ENCODE results near the gene MEIS1. TPM values are rescaled to one million over a fixed set of nuclear protein-coding genes. Genes with fewer than 3 reads are reported as not detected.

Gene MEIS1
- total RNA-seq, 1 experiment from 2014 or later, result 0.66 TPM

GRCh38 chr2:66538291-66538690 is 103.4 kb downstream of the MEIS1 start:
- Histone ChIP-seq H3K4me2 (ENCODE audit: insufficient read depth, insufficient read length, low read length) (no peak overlapping the region), H3K27me3 (ENCODE audit: insufficient read depth, low read length) (no peaks in the 10 kb centered on the region), H3K18ac (ENCODE audit: insufficient read length, low read depth, low read length) (no peak overlapping the region), H2BK20ac (ENCODE audit: low read depth, low read length, poor library complexity, severe bottlenecking) (no peak overlapping the region), H3K14ac (ENCODE audit: insufficient read depth, low read length) (no peak overlapping the region), H3K4me1 (ENCODE audit: insufficient read depth, low read length) (peaks cover under 1% of the 10 kb centered on the region), H3K23me2 (ENCODE audit: insufficient read length, low read depth, low read length, poor library complexity, severe bottlenecking) (peaks cover 3% of the 10 kb centered on the region), H4K5ac (ENCODE audit: insufficient read length, low read depth, low read length) (no peak overlapping the region), H2BK12ac (ENCODE audit: insufficient read length, low read depth, low read length) (no peak overlapping the region), H3K9me3 (ENCODE audit: control insufficient read depth, low read depth, low read length) (no peaks in the 10 kb centered on the region), H4K20me1 (ENCODE audit: control insufficient read depth, insufficient read depth, insufficient read length) (no peaks in the 10 kb centered on the region), H3K56ac (ENCODE audit: insufficient read length, low read depth, low read length) (no peak overlapping the region), H2AFZ (ENCODE audit: low read length) (no peak overlapping the region), H3T11ph (ENCODE audit: low read length) (no peak overlapping the region), H3K9ac (ENCODE audit: extremely low read depth, insufficient read length, low read length) (no peak overlapping the region), H3K23ac (ENCODE audit: insufficient read length, low read depth, low read length) (no peak overlapping the region), H2AK5ac (ENCODE audit: insufficient read length, low read length) (no peak overlapping the region), H2BK15ac (ENCODE audit: low read depth, low read length) (no peak overlapping the region), H2BK5ac (ENCODE audit: insufficient read length, low read length) (no peak overlapping the region), H2BK120ac (ENCODE audit: low read depth, low read length, poor library complexity, severe bottlenecking) (no peak overlapping the region), H3K4ac (ENCODE audit: low read depth, low read length) (no peak overlapping the region), H4K8ac (replicated peaks; ENCODE audit: insufficient read length, low read depth, low read length) (no peak overlapping the region), H3K27ac (ENCODE audit: insufficient read length, low read depth, low read length) (no peak overlapping the region), H3K79me2 (ENCODE audit: insufficient read depth, low read length) (no peaks in the 10 kb centered on the region), H4K91ac (ENCODE audit: insufficient read length, low read depth, low read length) (no peak overlapping the region), H3K79me1 (ENCODE audit: insufficient read depth, low read depth, low read length, poor library complexity, severe bottlenecking) (no peaks in the 10 kb centered on the region)
- no peak for TF ChIP-seq CTCF (conservative IDR thresholded peaks at IDR 0.05)
- no peak for DNase-seq
- WGBS (ENCODE audit: extremely low coverage, insufficient read length, low lambda C conversion rate), result no CpG with 5 or more reads among the region's 1 CpG
- no peak overlapping the region for H3K27ac Mint-ChIP-seq
- H3K27me3 Mint-ChIP-seq (ENCODE audit: low read depth), result no peaks in the 10 kb centered on the region
- no peak overlapping the region for H3K4me3 Mint-ChIP-seq
- H3K36me3 Mint-ChIP-seq (ENCODE audit: insufficient read depth in 1 of 3, low read depth in 3 of 3), result no peaks in the 10 kb centered on the region
- no peaks in the 10 kb centered on the region for H3K9me3 Mint-ChIP-seq
- peaks cover 30 to 36% of the 10 kb centered on the region in 2 experiments for H3K4me1 Mint-ChIP-seq

Measured in H9 (cell line).